B cell (primary cell): ENCODE results near the gene LRP1-AS. TPM values are rescaled to one million over a fixed set of nuclear protein-coding genes. Genes with fewer than 3 reads are reported as not detected.

Experiments used
- ATAC-seq: fragments of 200-7000 bp; cut with Tn5 transposase; one replicate; pipeline ENCODE4 v1.10.0; 2021; ENCODE audit warnings: low read depth, mild to moderate bottlenecking, moderate number of reproducible peaks, moderate library complexity
- CTCF ChIA-PET: fragments of 350-600 bp; sonication (Branson Sonifier 250); formaldehyde crosslinking; loops from one replicate; lab custom pipeline; 2021; ENCODE audit warnings: antibody characterized with exemption, inconsistent platforms; lab: Charles Lee
- POLR2A ChIA-PET: fragments of 350-600 bp; sonication (Branson Sonifier 250); formaldehyde crosslinking; loops from one replicate; lab custom pipeline; 2021; ENCODE audit warnings: antibody characterized with exemption; lab: Charles Lee
- DNase-seq: peaks from one replicate; pipeline ENCODE4 v3.0.0; 2013
- H2AFZ ChIP-seq: 2 replicates; pipeline ENCODE4 v1.6.1; 2012; ENCODE audit warnings: mild to moderate bottlenecking, low read depth, low read length; ENCODE audit not compliant: insufficient read depth, poor library complexity, severe bottlenecking
- H3K27ac ChIP-seq, 2 donors: 1 replicate in 1 of 2; 2 replicates in 1 of 2; pipeline ENCODE4 v1.5.1; 2012 to 2013; ENCODE audit warnings: low read length in 2 of 2, mild to moderate bottlenecking in 2 of 2, moderate library complexity in 1 of 2
- H3K27me3 ChIP-seq, 4 experiments: fragments of 200-600 bp in 1 of 4; sonication (generic) in 1 of 4; replicated peaks in 1 of 4; 1 replicate in 2 of 4; 2 replicates in 2 of 4; pipeline versions ENCODE4 v1.6.1 to v1.7.0; 2013 to 2016; ENCODE audit warnings: low read length in 3 of 4, mild to moderate bottlenecking in 2 of 4, mixed read lengths in 1 of 4, moderate library complexity in 1 of 4; ENCODE audit not compliant: insufficient read depth in 4 of 4, control insufficient read depth in 3 of 4; ENCODE audit errors: control extremely low read depth in 1 of 4
- H3K36me3 ChIP-seq, 2 experiments: replicated peaks in 1 of 2; 1 replicate in 1 of 2; 2 replicates in 1 of 2; pipeline versions ENCODE4 v1.6.1 to v1.7.1; 2013; ENCODE audit warnings: low read length in 1 of 2; ENCODE audit not compliant: insufficient read depth in 2 of 2, control insufficient read depth in 1 of 2; ENCODE audit errors: control extremely low read depth in 1 of 2, extremely low read depth in 1 of 2
- H3K4me1 ChIP-seq, 2 donors: fragments of 200-600 bp in 1 of 2; sonication (generic) in 1 of 2; 1 replicate in 1 of 2; 2 replicates in 1 of 2; pipeline versions ENCODE4 v1.5.1 to v1.6.1; 2013 to 2017; ENCODE audit warnings: low read length in 2 of 2; ENCODE audit not compliant: control insufficient read depth in 2 of 2, insufficient read depth in 2 of 2
- H3K4me2 ChIP-seq: replicated peaks from 2 replicates; pipeline ENCODE3; 2012; ENCODE audit warnings: mild to moderate bottlenecking, low read depth, low read length; ENCODE audit not compliant: poor library complexity, severe bottlenecking
- H3K4me3 ChIP-seq, 5 experiments: fragments of 200-600 bp in 1 of 5; sonication (generic) in 1 of 5; 1 replicate in 3 of 5; 2 replicates in 2 of 5; pipeline versions ENCODE4 v1.5.1 to v1.7.0; 2011 to 2016; ENCODE audit warnings: low read length in 4 of 5, mild to moderate bottlenecking in 4 of 5, low read depth in 2 of 5, control low read depth in 1 of 5, moderate library complexity in 1 of 5; ENCODE audit not compliant: insufficient read depth in 1 of 5; ENCODE audit errors: control extremely low read depth in 1 of 5, extremely low read depth in 1 of 5
- H3K79me2 ChIP-seq: fragments of 200-600 bp; sonication (generic); one replicate; pipeline ENCODE4 v1.6.0; 2016; ENCODE audit warnings: low read length; ENCODE audit not compliant: control insufficient read depth, insufficient read depth
- H3K9ac ChIP-seq: fragments of 200-600 bp; sonication (generic); 2 replicates; pipeline ENCODE4 v1.6.1; 2017; ENCODE audit warnings: mild to moderate bottlenecking, low read length, moderate library complexity
- H3K9me3 ChIP-seq, 3 donors: one replicate each; pipeline versions ENCODE4 v1.6.1 to v1.7.1; 2013; ENCODE audit warnings: low read length in 2 of 3; ENCODE audit not compliant: control insufficient read depth in 2 of 3, insufficient read depth in 1 of 3; ENCODE audit errors: control extremely low read depth in 1 of 3
- H4K20me1 ChIP-seq: 2 replicates; pipeline ENCODE4 v1.6.0; 2012; ENCODE audit warnings: mild to moderate bottlenecking, low read length; ENCODE audit not compliant: insufficient read depth, control insufficient read depth, poor library complexity, severe bottlenecking
- H3K27ac Mint-ChIP-seq: one replicate; pipeline ENCODE4 v1.8.0; 2021; ENCODE audit warnings: mixed read lengths
- H3K27me3 Mint-ChIP-seq: one replicate; pipeline ENCODE4 v1.8.0; 2021; ENCODE audit warnings: mixed read lengths
- H3K4me1 Mint-ChIP-seq: one replicate; pipeline ENCODE4 v1.8.0; 2021; ENCODE audit warnings: mixed read lengths
- H3K4me3 Mint-ChIP-seq: one replicate; pipeline ENCODE4 v1.8.0; 2021; ENCODE audit warnings: mixed read lengths
- H3K9me3 Mint-ChIP-seq: one replicate; pipeline ENCODE4 v1.8.0; 2022; ENCODE audit warnings: mixed read lengths; ENCODE audit not compliant: insufficient read depth
- EZH2 ChIP-seq: IDR thresholded peaks from 2 replicates; pipeline ENCODE4 v1.6.1; 2012; ENCODE audit warnings: borderline replicate concordance, low read depth, mild to moderate bottlenecking, moderate library complexity, low read length; ENCODE audit not compliant: insufficient read depth, poor library complexity, severe bottlenecking
- WGBS: methylation state at CpG from one replicate; pipeline ENCODE4 v1.1.5; 2013; ENCODE audit warnings: missing lambda C conversion rate; ENCODE audit not compliant: insufficient coverage; 5-methylcytosine and 5-hydroxymethylcytosine counted together
- intact Hi-C: fragments of 100-400 bp; cut with micrococcal nuclease; formaldehyde crosslinking; loops from one replicate; pipeline ENCODE4 v1.10.0; 2022
- polyA plus RNA-seq: library from polyadenylated mRNA; depleted of rRNA; stranded (reverse); fragments of >200 nt; gene quantifications from 2 replicates; pipeline ENCODE4 v1.2.3, GENCODE V29; 2012
- total RNA-seq, 2 donors: library from RNA; stranded (reverse); fragments of 120-200 nt in 1 of 2; gene quantifications; 1 replicate in 1 of 2; 2 replicates in 1 of 2; pipeline versions ENCODE4 v1.2.3 to v1.2.4, GENCODE V29; 2013 to 2022
- TF ChIP-seq, protein P1 (sequence below): fragments of 200-600 bp; IDR thresholded peaks from one replicate; pipeline ENCODE4 v1.8.0; 2022; ENCODE audit warnings: antibody characterized with exemption, mild to moderate bottlenecking

Gene LRP1-AS
- total and polyA plus RNA-seq, 2 donors (not counting 1 experiment from before 2014, with no cell fraction given), result not detected

DNA sequence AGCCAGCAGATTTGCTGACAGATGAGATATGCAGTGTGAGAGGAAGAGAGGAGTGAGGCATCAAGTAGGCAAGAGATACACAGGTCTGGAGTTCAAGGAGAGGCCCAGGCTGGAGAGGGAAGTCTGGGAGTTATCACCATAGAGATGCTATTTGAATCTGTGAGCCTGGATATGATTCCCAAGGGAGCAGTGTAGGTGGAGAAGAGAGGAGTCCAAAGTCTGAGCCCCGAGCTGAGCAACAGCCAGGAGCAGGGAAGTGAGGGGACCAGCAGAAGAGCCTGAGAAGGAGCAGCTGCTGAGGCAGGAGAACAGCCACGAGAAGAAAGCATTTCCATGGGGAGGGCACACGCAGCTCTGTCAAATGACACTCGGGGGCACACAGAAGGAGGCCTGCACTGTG, 49.0 kb upstream of the LRP1-AS start:
- Histone ChIP-seq H3K36me3 (no peaks in the 10 kb centered on the region), H4K20me1 (no peaks in the 10 kb centered on the region), H2AFZ (no peak overlapping the region), H3K4me1 (no peaks in the 10 kb centered on the region), H3K27ac (no peak overlapping the region), H3K4me3 (no peak overlapping the region), H3K4me2 (no peak overlapping the region), H3K9ac (no peak overlapping the region), H3K79me2 (no peaks in the 10 kb centered on the region), H3K27me3 (no peaks in the 10 kb centered on the region), H3K9me3 (no peaks in the 10 kb centered on the region)
- H3K4me1 Mint-ChIP-seq, result no peaks in the 10 kb centered on the region
- ChIA-PET POLR2A (no interaction called here), CTCF (interaction anchor here (1.8 kb wide), 1 partner anchor 13 kb away, joined by 5 read pairs; no protein-coding TSS in a partner anchor)
- no peak for TF ChIP-seq EZH2
- TF ChIP-seq, protein P1, sequence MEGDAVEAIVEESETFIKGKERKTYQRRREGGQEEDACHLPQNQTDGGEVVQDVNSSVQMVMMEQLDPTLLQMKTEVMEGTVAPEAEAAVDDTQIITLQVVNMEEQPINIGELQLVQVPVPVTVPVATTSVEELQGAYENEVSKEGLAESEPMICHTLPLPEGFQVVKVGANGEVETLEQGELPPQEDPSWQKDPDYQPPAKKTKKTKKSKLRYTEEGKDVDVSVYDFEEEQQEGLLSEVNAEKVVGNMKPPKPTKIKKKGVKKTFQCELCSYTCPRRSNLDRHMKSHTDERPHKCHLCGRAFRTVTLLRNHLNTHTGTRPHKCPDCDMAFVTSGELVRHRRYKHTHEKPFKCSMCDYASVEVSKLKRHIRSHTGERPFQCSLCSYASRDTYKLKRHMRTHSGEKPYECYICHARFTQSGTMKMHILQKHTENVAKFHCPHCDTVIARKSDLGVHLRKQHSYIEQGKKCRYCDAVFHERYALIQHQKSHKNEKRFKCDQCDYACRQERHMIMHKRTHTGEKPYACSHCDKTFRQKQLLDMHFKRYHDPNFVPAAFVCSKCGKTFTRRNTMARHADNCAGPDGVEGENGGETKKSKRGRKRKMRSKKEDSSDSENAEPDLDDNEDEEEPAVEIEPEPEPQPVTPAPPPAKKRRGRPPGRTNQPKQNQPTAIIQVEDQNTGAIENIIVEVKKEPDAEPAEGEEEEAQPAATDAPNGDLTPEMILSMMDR, result no peak
- DNase-seq, result no peak
- WGBS, result 87% methylated on average over 4 of the region's 4 CpGs
- H3K4me3 Mint-ChIP-seq, result no peak overlapping the region
- intact Hi-C loops, result no loop called here
- H3K27ac Mint-ChIP-seq, result no peak overlapping the region
- no peaks in the 10 kb centered on the region for H3K9me3 Mint-ChIP-seq
- H3K27me3 Mint-ChIP-seq, result no peaks in the 10 kb centered on the region
- no peak for ATAC-seq

DNA sequence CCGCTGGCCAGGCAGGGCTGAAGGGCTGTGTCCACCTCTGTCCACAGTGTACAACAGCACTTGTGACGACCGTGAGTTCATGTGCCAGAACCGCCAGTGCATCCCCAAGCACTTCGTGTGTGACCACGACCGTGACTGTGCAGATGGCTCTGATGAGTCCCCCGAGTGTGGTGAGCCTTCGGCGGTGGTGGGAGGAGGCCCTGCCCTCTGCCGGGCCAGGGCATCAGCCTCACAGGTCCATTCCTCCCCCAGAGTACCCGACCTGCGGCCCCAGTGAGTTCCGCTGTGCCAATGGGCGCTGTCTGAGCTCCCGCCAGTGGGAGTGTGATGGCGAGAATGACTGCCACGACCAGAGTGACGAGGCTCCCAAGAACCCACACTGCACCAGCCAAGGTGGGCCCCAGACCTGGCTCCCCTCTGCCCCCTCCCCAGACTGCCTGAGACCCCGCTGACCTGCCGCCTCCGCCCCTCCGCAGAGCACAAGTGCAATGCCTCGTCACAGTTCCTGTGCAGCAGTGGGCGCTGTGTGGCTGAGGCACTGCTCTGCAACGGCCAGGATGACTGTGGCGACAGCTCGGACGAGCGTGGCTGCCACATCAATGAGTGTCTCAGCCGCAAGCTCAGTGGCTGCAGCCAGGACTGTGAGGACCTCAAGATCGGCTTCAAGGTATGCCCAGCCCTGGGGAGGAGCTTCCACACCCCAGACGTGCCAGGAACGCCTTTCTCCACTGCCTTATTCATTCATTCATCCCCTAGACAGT, 48.4 kb upstream of the LRP1-AS start:
- H3K4me3 Mint-ChIP-seq, result no peak overlapping the region
- H3K27me3 ChIP-seq, result no peaks in the 10 kb centered on the region
- H3K27me3 Mint-ChIP-seq, result no peaks in the 10 kb centered on the region
- no peaks in the 10 kb centered on the region for H3K4me1 ChIP-seq
- no peak overlapping the region for H3K9ac ChIP-seq
- no peak for ATAC-seq
- no peak overlapping the region for H2AFZ ChIP-seq
- H3K27ac Mint-ChIP-seq, result no peak overlapping the region
- TF ChIP-seq, protein P1, result no peak
- TF ChIP-seq EZH2, result no peak
- ChIA-PET CTCF (no interaction called here), POLR2A (no interaction called here)
- H3K9me3 ChIP-seq, result no peaks in the 10 kb centered on the region
- H3K36me3 ChIP-seq, result no peaks in the 10 kb centered on the region
- no peak overlapping the region for H3K4me3 ChIP-seq
- H3K4me1 Mint-ChIP-seq, result no peaks in the 10 kb centered on the region
- H3K4me2 ChIP-seq, result no peak overlapping the region
- no peaks in the 10 kb centered on the region for H4K20me1 ChIP-seq
- no peak overlapping the region for H3K27ac ChIP-seq
- WGBS, result 84% methylated on average over 24 of the region's 34 CpGs
- H3K79me2 ChIP-seq, result no peaks in the 10 kb centered on the region
- intact Hi-C loops, result no loop called here
- H3K9me3 Mint-ChIP-seq, result no peaks in the 10 kb centered on the region
- no peak for DNase-seq
